SU-DHL-6 (cell line): ENCODE data around the gene CNTN5.

Experiments
- H2AFZ ChIP-seq: fragments of 200-600 bp; sonication (generic); 2 replicates; pipeline ENCODE4 v1.6.1; 2014; ENCODE audit warnings: low read depth, mild to moderate bottlenecking, moderate library complexity, mixed read lengths, antibody characterized with exemption, low read length; ENCODE audit not compliant: severe bottlenecking
- H3F3A ChIP-seq: fragments of 200-600 bp; shearing (Covaris generic); 2 replicates; pipeline ENCODE4 v1.6.0; 2016; ENCODE audit warnings: antibody characterized with exemption, mild to moderate bottlenecking; ENCODE audit not compliant: insufficient read depth
- H3K27ac ChIP-seq: fragments of 200-600 bp; sonication (generic); 2 replicates; pipeline ENCODE4 v1.5.1; 2016; ENCODE audit warnings: low read depth, mild to moderate bottlenecking, low read length, moderate library complexity, mixed read lengths
- H3K27me3 ChIP-seq: fragments of 200-600 bp; sonication (generic), shearing (Covaris generic); 2 replicates; pipeline ENCODE4 v1.6.0; 2014; ENCODE audit warnings: mild to moderate bottlenecking, low read length
- H3K36me3 ChIP-seq: fragments of 200-600 bp; sonication (generic); 2 replicates; pipeline ENCODE4 v1.6.1; 2014; ENCODE audit warnings: mild to moderate bottlenecking, low read length, mixed read lengths
- H3K4me2 ChIP-seq: fragments of 300-600, 200-600 bp; shearing (Covaris generic), sonication (generic); 2 replicates; pipeline ENCODE4 v1.6.0; 2014; ENCODE audit warnings: low read length, low read depth, mild to moderate bottlenecking; ENCODE audit not compliant: poor library complexity, severe bottlenecking
- H3K4me3 ChIP-seq: fragments of 200-600 bp; sonication (generic); 2 replicates; pipeline ENCODE4 v1.5.1; 2014; ENCODE audit warnings: antibody characterized with exemption, low read length, mild to moderate bottlenecking, mixed read lengths; ENCODE audit not compliant: insufficient read depth, poor library complexity, severe bottlenecking
- H3K79me2 ChIP-seq: fragments of 200-600 bp; sonication (generic); 2 replicates; pipeline ENCODE4 v1.6.1; 2014; ENCODE audit warnings: mild to moderate bottlenecking, low read length, moderate library complexity; ENCODE audit not compliant: insufficient read depth
- H3K9ac ChIP-seq: fragments of 200-600 bp; sonication (generic); 2 replicates; pipeline ENCODE4 v1.7.0; 2014; ENCODE audit warnings: mild to moderate bottlenecking, low read length
- H3K9me2 ChIP-seq: fragments of 200-600 bp; sonication (generic); replicated peaks from 2 replicates; pipeline ENCODE4 v1.6.1; 2014; ENCODE audit warnings: low read length; ENCODE audit not compliant: insufficient read depth
- H3K9me3 ChIP-seq: fragments of 200-600 bp; sonication (generic); 2 replicates; pipeline ENCODE4 v1.6.1; 2014; ENCODE audit warnings: low read length, mixed read lengths; ENCODE audit not compliant: insufficient read depth
- H4K20me1 ChIP-seq: fragments of 200-600 bp; sonication (generic); 2 replicates; pipeline ENCODE4 v1.6.1; 2014; ENCODE audit warnings: low read depth, mild to moderate bottlenecking, antibody characterized with exemption, low read length, moderate library complexity, mixed read lengths
- EZH2phosphoT487 ChIP-seq: fragments of 200-600 bp; sonication (generic), shearing (Covaris generic); conservative IDR thresholded peaks from 2 replicates; pipeline ENCODE4 v1.6.1; 2018; ENCODE audit warnings: mild to moderate bottlenecking, antibody characterized with exemption, low read length, moderate library complexity, mixed read lengths
- TF ChIP-seq, protein P1 (sequence below): fragments of 200-600 bp; sonication (generic); IDR thresholded peaks from one replicate; pipeline ENCODE4 v1.5.1; 2017; ENCODE audit warnings: antibody characterized with exemption, mild to moderate bottlenecking, low read length, moderate library complexity; ENCODE audit not compliant: insufficient read depth, poor library complexity, severe bottlenecking

CNTN5 gene

DNA sequence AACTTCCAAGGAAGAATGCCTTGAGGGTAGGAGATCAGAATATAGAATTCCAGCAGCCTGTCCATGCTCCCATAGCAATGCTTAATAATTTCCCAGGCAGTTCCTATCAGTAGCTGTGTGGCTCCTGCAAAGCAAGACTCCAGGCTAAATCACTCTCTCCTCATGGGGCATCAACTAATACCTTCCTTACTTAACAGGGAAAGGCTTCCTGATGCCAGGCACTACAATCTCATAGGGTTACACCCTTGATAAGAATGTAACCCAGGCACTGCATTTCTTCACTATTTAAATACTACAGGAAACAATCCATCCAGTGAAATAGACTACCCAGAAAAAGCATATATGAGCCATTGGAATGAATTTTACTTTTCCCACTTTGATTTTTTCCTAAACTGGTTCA is 1051.4 kb downstream of the CNTN5 start:
- no peaks in the 10 kb centered on the region for H4K20me1 ChIP-seq
- H3K27ac ChIP-seq: no peak overlapping the region
- H3F3A ChIP-seq: no peaks in the 10 kb centered on the region
- H3K36me3 ChIP-seq: no peaks in the 10 kb centered on the region
- H3K9ac ChIP-seq: no peak overlapping the region
- no peaks in the 10 kb centered on the region for H3K9me2 ChIP-seq
- no peaks in the 10 kb centered on the region for H3K79me2 ChIP-seq
- TF ChIP-seq EZH2phosphoT487: no peak
- TF ChIP-seq, protein P1, sequence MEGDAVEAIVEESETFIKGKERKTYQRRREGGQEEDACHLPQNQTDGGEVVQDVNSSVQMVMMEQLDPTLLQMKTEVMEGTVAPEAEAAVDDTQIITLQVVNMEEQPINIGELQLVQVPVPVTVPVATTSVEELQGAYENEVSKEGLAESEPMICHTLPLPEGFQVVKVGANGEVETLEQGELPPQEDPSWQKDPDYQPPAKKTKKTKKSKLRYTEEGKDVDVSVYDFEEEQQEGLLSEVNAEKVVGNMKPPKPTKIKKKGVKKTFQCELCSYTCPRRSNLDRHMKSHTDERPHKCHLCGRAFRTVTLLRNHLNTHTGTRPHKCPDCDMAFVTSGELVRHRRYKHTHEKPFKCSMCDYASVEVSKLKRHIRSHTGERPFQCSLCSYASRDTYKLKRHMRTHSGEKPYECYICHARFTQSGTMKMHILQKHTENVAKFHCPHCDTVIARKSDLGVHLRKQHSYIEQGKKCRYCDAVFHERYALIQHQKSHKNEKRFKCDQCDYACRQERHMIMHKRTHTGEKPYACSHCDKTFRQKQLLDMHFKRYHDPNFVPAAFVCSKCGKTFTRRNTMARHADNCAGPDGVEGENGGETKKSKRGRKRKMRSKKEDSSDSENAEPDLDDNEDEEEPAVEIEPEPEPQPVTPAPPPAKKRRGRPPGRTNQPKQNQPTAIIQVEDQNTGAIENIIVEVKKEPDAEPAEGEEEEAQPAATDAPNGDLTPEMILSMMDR: no peak
- no peak overlapping the region for H2AFZ ChIP-seq
- no peak overlapping the region for H3K4me2 ChIP-seq
- H3K27me3 ChIP-seq: no peaks in the 10 kb centered on the region
- no peak overlapping the region for H3K4me3 ChIP-seq
- H3K9me3 ChIP-seq: no peaks in the 10 kb centered on the region

DNA sequence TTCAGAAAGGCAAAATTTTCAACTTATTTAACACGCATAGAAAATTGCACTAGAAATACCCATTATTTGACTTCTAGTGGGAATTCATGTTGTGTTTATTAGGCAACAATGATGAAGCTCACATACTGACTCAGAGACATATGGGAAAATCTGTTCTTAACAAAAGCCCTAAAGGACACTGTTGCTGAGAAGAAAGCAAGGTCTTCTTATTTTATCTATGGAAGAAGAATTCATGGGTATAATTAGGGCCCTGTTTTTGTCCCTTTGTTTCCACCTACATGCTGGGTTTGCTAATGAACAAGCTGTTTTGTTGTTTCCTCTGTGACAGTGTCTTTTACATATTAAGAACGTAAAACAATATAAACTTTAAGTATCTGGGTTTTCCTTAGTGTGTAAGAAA is 1059.6 kb downstream of the CNTN5 start:
- Histone ChIP-seq H3K27me3 (no peaks in the 10 kb centered on the region), H3K4me2 (no peak overlapping the region), H3K9me2 (no peaks in the 10 kb centered on the region), H3K79me2 (no peaks in the 10 kb centered on the region), H3K36me3 (no peaks in the 10 kb centered on the region), H3F3A (no peaks in the 10 kb centered on the region), H3K27ac (no peak overlapping the region), H3K9me3 (peaks cover 4% of the 10 kb centered on the region; the same call in 1 of the 2 replicates), H4K20me1 (no peaks in the 10 kb centered on the region), H3K9ac (no peak overlapping the region), H2AFZ (no peak overlapping the region), H3K4me3 (no peak overlapping the region)
- TF ChIP-seq, protein P1: no peak
- no peak for TF ChIP-seq EZH2phosphoT487

DNA sequence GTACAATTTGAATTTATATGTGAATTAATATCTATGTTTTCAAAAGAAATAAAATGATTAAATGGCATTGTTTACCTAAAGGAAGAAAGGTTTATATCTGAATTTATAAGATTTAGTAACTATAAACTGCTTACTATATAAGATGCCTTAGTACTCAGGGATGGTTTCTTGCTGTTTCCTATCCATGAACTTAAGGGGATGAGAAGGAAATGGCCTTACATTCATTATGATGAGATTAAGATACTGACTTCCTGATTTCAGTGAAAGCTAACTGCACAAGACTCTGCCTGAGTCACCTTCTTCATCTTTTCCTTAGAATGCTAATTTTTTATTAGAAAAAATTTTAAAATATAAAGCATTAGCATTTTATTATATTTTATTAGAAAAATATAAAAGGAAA is 1060.1 kb downstream of the CNTN5 start:
- Histone ChIP-seq H3K4me2 (no peak overlapping the region), H3K36me3 (no peaks in the 10 kb centered on the region), H3K9ac (no peak overlapping the region), H3K79me2 (no peaks in the 10 kb centered on the region), H3K9me3 (peaks cover 4% of the 10 kb centered on the region; the same call in 1 of the 2 replicates), H4K20me1 (no peaks in the 10 kb centered on the region), H3K4me3 (no peak overlapping the region), H3F3A (no peaks in the 10 kb centered on the region), H2AFZ (no peak overlapping the region), H3K27me3 (no peaks in the 10 kb centered on the region), H3K27ac (no peak overlapping the region), H3K9me2 (no peaks in the 10 kb centered on the region)
- TF ChIP-seq, protein P1: no peak
- no peak for TF ChIP-seq EZH2phosphoT487

DNA sequence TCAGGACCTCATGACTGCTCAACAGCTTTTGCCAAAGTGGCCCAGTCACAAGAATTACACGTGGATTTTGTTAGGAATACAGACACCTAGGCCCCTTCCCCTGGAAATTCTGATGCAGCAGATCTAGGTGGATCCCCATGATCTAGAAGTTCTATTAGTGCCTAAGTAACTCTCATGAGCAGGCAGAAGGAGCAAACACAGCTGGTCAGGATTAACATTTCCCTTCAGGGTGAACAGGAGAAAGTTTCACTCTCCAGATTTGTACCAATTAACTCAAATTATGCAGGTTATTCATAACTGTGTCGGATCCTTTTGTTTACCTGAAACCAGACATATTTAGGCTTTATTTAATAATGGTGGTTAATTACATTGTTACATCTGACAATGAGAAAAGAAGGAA is 1072.9 kb downstream of the CNTN5 start:
- no peak overlapping the region for H3K4me3 ChIP-seq
- H3K9me3 ChIP-seq: no peaks in the 10 kb centered on the region
- no peaks in the 10 kb centered on the region for H3K9me2 ChIP-seq
- H3K27ac ChIP-seq: no peak overlapping the region
- no peaks in the 10 kb centered on the region for H4K20me1 ChIP-seq
- H3F3A ChIP-seq: no peaks in the 10 kb centered on the region
- no peaks in the 10 kb centered on the region for H3K36me3 ChIP-seq
- no peaks in the 10 kb centered on the region for H3K27me3 ChIP-seq
- H3K4me2 ChIP-seq: no peak overlapping the region
- H3K79me2 ChIP-seq: no peaks in the 10 kb centered on the region
- no peak overlapping the region for H3K9ac ChIP-seq
- H2AFZ ChIP-seq: no peak overlapping the region
- TF ChIP-seq EZH2phosphoT487: no peak
- TF ChIP-seq, protein P1: no peak
